ENCODE measurements around the gene RPS6KB2. TPM values are rescaled to one million over a fixed set of nuclear protein-coding genes. Genes with fewer than 3 reads are reported as not detected.

The RPS6KB2 gene
- total and polyA plus RNA-seq, 9 of the 15 experiments (the other 6 are each of a cell fraction or from before 2014, with no cell fraction given), result 0.42 to 122 (median 82.6) TPM

- Histone ChIP-seq H3K9ac (ENCODE audit: insufficient read depth in 1 of 2, low read depth in 2 of 2, low read length in 2 of 2) (peak overlapping the region; percentile 78 to 87), H3K9me1 (ENCODE audit: control insufficient read depth, insufficient read depth, low read length) (no peaks in the 10 kb centered on the region), H3K9me3 (replicated peaks; ENCODE audit: control insufficient read depth, insufficient read depth, low read depth, low read length) (no peaks in the 10 kb centered on the region), H3K4me1 (replicated peaks in 1 of 2; ENCODE audit: control insufficient read depth in 2 of 2, insufficient read depth in 2 of 2, low read length in 2 of 2) (peaks cover 20 to 48% of the 10 kb centered on the region in 2 experiments; a peak in 4 of 5 replicates), H4K20me1 (replicated peaks; ENCODE audit: control insufficient read depth, insufficient read depth, low read length) (no peaks in the 10 kb centered on the region), H3K27ac (ENCODE audit: extremely low read depth, low read depth, low read length) (peak overlapping the region; percentile 86), H3K27me3 (ENCODE audit: control insufficient read depth in 2 of 2, insufficient read depth in 2 of 2, low read length in 2 of 2) (no peaks in the 10 kb centered on the region), H3K4me3 (peak overlapping the region; percentile 75), H3K36me3 (ENCODE audit: control insufficient read depth, insufficient read depth, low read length) (no peaks in the 10 kb centered on the region), H2AFZ (ENCODE audit: low read depth, low read length) (peak overlapping the region; percentile 84), H3K4me2 (ENCODE audit: insufficient read depth, low read length) (peak overlapping the region; percentile 80), H3K79me2 (ENCODE audit: control insufficient read depth, insufficient read depth, low read length) (peaks cover 12% of the 10 kb centered on the region)
- TSS peak; percentile 84 for BruUV-seq (replicated peaks)
- ATAC-seq (peak; percentile 75), FAIRE-seq (no peak), DNase-seq (ENCODE audit: extremely low read depth in 1 of 4, low spot score in 3 of 4) (peak; percentile 73 to 86 (median 80))
- intact Hi-C loops (cut with micrococcal nuclease) (no loop called here), in situ Hi-C loops (cut with MboI) (no loop called here)
- ChIA-PET CTCF (ENCODE audit: low intra/inter-chr PET ratio) (no interaction called here), POLR2A (interaction anchor here (0.6 to 1.8 kb wide), 4 partner anchors 12 to 36 kb away, joined by 4 to 5 read pairs (median 4); partner anchors contain the start of gene RPS6KB2)
- WGBS (ENCODE audit: insufficient coverage, low coverage, missing lambda C conversion rate), result 19% methylated on average over 19 of the region's 20 CpGs
- TF ChIP-seq CUX1 (CRISPR knock-in tag; IDR thresholded peaks at IDR 0.05), result no peak; the same call in 1 of the 2 replicates
- TF ChIP-seq MTA2 (IDR thresholded peaks at IDR 0.05; ENCODE audit: low read depth), result 0 out of 2 replicates have a peak, but pooled peaks have one; percentile 4
- TF ChIP-seq ZNF124 (CRISPR knock-in tag; IDR thresholded peaks at IDR 0.05), result no peak
- TF ChIP-seq EGR1 (conservative IDR thresholded peaks at IDR 0.05), result no peak
- no peak for TF ChIP-seq NUFIP1 (IDR thresholded peaks at IDR 0.05; ENCODE audit: partially characterized antibody)
- TF ChIP-seq ELF4 (CRISPR knock-in tag; IDR thresholded peaks at IDR 0.05), result peak; percentile 72; the same call in 1 of the 2 replicates
- TF ChIP-seq ZBTB34 (CRISPR knock-in tag; IDR thresholded peaks at IDR 0.05), result no peak
- TF ChIP-seq FOXJ2 (tag; IDR thresholded peaks at IDR 0.05), result no peak
- TF ChIP-seq RAD21 (CRISPR knock-in tag; conservative IDR thresholded peaks at IDR 0.05 in 1 of 2, IDR thresholded peaks at IDR 0.05 in 1 of 2), result no peak
- TF ChIP-seq L3MBTL2 (IDR thresholded peaks at IDR 0.05), result no peak
- no peak for TF ChIP-seq NFIX (CRISPR knock-in tag; IDR thresholded peaks at IDR 0.05; ENCODE audit: low read depth)
- no peak; the same call in 1 of the 2 replicates for TF ChIP-seq POLR2AphosphoS2 (IDR thresholded peaks at IDR 0.05; ENCODE audit: low read length)
- TF ChIP-seq SMAD4 (CRISPR knock-in tag; conservative IDR thresholded peaks at IDR 0.05), result peak; percentile 92
- peak in 1 of 2 experiments; percentile 25; a peak in 1 of 4 replicates for TF ChIP-seq RCOR1 (IDR thresholded peaks at IDR 0.05; ENCODE audit: borderline replicate concordance in 1 of 2, low read depth in 2 of 2, low read length in 2 of 2)
These were observed 35.6 kb downstream of the RPS6KB2 start for GRCh38 chr11:67463680-67464410.

All from K562 (cell line).